IMR-90 (cell line): ENCODE measurements around the gene ZNF407. TPM values are rescaled to one million over a fixed set of nuclear protein-coding genes. Genes with fewer than 3 reads are reported as not detected.
A peak's percentile ranks its signal among the peaks of the same experiment; 100 is the strongest.

ENCODE experiments used
- ATAC-seq: fragments of 200-7000 bp; cut with Tn5 transposase; 2 replicates; pipeline ENCODE4 v1.9.1; 2020; ENCODE audit warnings: low read depth, mild to moderate bottlenecking, moderate library complexity
- BruUV-seq: library from RNA; stranded (reverse); fragments of 400-500 nt; replicated peaks from 2 replicates; lab custom pipeline; 2021; lab: Mats Ljungman, UMichigan
- CTCF ChIA-PET: fragments of 300-600 bp; formaldehyde crosslinking; extraction: SDS; loops from one replicate; lab custom pipeline; 2021; ENCODE audit warnings: antibody characterized with exemption; lab: Yijun Ruan, JAX
- POLR2A ChIA-PET: fragments of 300-600 bp; sonication (Branson Sonifier 250); formaldehyde crosslinking; loops from one replicate; lab custom pipeline; 2022; ENCODE audit warnings: antibody characterized with exemption; ENCODE audit not compliant: unreplicated experiment; lab: Charles Lee
- DNase-seq: peaks from one replicate; pipeline ENCODE4 v3.0.0; 2013
- H2AFZ ChIP-seq: replicated peaks from 2 replicates; pipeline ENCODE3; 2013; ENCODE audit warnings: low read length, mild to moderate bottlenecking; ENCODE audit not compliant: poor library complexity
- H2AK5ac ChIP-seq: 2 replicates; pipeline ENCODE4 v1.6.1; 2013; ENCODE audit warnings: low read depth, low read length, inconsistent platforms
- H2AK9ac ChIP-seq: replicated peaks from 2 replicates; pipeline ENCODE3; 2013; ENCODE audit warnings: mild to moderate bottlenecking, low read depth, low read length, moderate library complexity; ENCODE audit not compliant: poor library complexity
- H2BK120ac ChIP-seq: 2 replicates; pipeline ENCODE4 v1.6.1; 2013; ENCODE audit warnings: low read depth, low read length, inconsistent platforms
- H2BK15ac ChIP-seq: 3 replicates; pipeline ENCODE4 v1.6.1; 2013; ENCODE audit warnings: low read depth, low read length, inconsistent platforms
- H2BK20ac ChIP-seq: 2 replicates; pipeline ENCODE4 v1.6.1; 2013; ENCODE audit warnings: low read depth, mild to moderate bottlenecking, inconsistent platforms, low read length, moderate library complexity
- H2BK5ac ChIP-seq: 2 replicates; pipeline ENCODE4 v1.6.1; 2013; ENCODE audit warnings: mild to moderate bottlenecking, low read depth, low read length, inconsistent platforms; ENCODE audit not compliant: poor library complexity, severe bottlenecking
- H3K14ac ChIP-seq: replicated peaks from 2 replicates; pipeline ENCODE4 v1.6.1; 2013; ENCODE audit warnings: low read depth, low read length, inconsistent platforms
- H3K18ac ChIP-seq: 2 replicates; pipeline ENCODE4 v1.6.1; 2013; ENCODE audit warnings: low read depth, low read length, control low read depth
- H3K23ac ChIP-seq: 2 replicates; pipeline ENCODE4 v1.6.1; 2013; ENCODE audit warnings: low read depth, low read length, inconsistent platforms
- H3K27ac ChIP-seq: 2 replicates; pipeline ENCODE4 v1.5.1; 2013; ENCODE audit warnings: mild to moderate bottlenecking, control low read depth, low read length; ENCODE audit not compliant: insufficient read depth
- H3K27me3 ChIP-seq: 2 replicates; pipeline ENCODE4 v1.6.1; 2013; ENCODE audit warnings: low read length; ENCODE audit not compliant: control insufficient read depth, insufficient read depth
- H3K36me3 ChIP-seq: 2 replicates; pipeline ENCODE4 v1.6.1; 2013; ENCODE audit warnings: low read length, mixed read lengths; ENCODE audit not compliant: control insufficient read depth, insufficient read depth
- H3K4ac ChIP-seq: 2 replicates; pipeline ENCODE4 v1.6.1; 2013; ENCODE audit warnings: low read depth, low read length, inconsistent platforms
- H3K4me1 ChIP-seq: 2 replicates; pipeline ENCODE4 v1.6.1; 2013; ENCODE audit warnings: low read length, mixed read lengths; ENCODE audit not compliant: control insufficient read depth, insufficient read depth
- H3K4me2 ChIP-seq: 2 replicates; pipeline ENCODE4 v1.6.1; 2013; ENCODE audit warnings: low read depth, mild to moderate bottlenecking, control low read depth, low read length, moderate library complexity
- H3K4me3 ChIP-seq: 2 replicates; pipeline ENCODE4 v1.5.1; 2013; ENCODE audit warnings: low read depth, mild to moderate bottlenecking, control low read depth, low read length, moderate library complexity; ENCODE audit not compliant: insufficient read depth
- H3K56ac ChIP-seq: 2 replicates; pipeline ENCODE4 v1.6.1; 2013; ENCODE audit warnings: low read length, inconsistent platforms; ENCODE audit not compliant: insufficient read depth; ENCODE audit errors: extremely low read depth
- H3K79me1 ChIP-seq, 2 experiments: 2 replicates each; pipeline ENCODE4 v1.6.1; 2013; ENCODE audit warnings: low read length in 2 of 2, inconsistent platforms in 1 of 2, low read depth in 1 of 2
- H3K9ac ChIP-seq: 2 replicates; pipeline ENCODE4 v1.6.1; 2013; ENCODE audit warnings: low read depth, low read length, control low read depth
- H3K9me1 ChIP-seq: 2 replicates; pipeline ENCODE4 v1.6.1; 2013; ENCODE audit warnings: low read length, inconsistent platforms; ENCODE audit not compliant: insufficient read depth
- H3K9me3 ChIP-seq: 2 replicates; pipeline ENCODE4 v1.6.1; 2013; ENCODE audit warnings: low read length; ENCODE audit not compliant: control insufficient read depth, insufficient read depth
- H4K20me1 ChIP-seq: 2 replicates; pipeline ENCODE4 v1.6.1; 2013; ENCODE audit warnings: low read length, inconsistent platforms; ENCODE audit not compliant: insufficient read depth
- H4K5ac ChIP-seq: 2 replicates; pipeline ENCODE4 v1.6.1; 2013; ENCODE audit warnings: mild to moderate bottlenecking, low read depth, low read length, control low read depth
- H4K8ac ChIP-seq, 2 experiments: 2 replicates each; pipeline ENCODE4 v1.6.1; 2013; ENCODE audit warnings: low read depth in 2 of 2, low read length in 2 of 2, control low read depth in 1 of 2, inconsistent platforms in 1 of 2
- H4K91ac ChIP-seq: 2 replicates; pipeline ENCODE4 v1.6.1; 2013; ENCODE audit warnings: low read depth, low read length, inconsistent platforms; ENCODE audit not compliant: insufficient read depth
- BHLHE40 ChIP-seq: fragments of 150-350 bp; IDR thresholded peaks from 2 replicates; pipeline ENCODE4 v1.6.1; 2016; ENCODE audit warnings: mild to moderate bottlenecking, low read depth, low read length
- CEBPB ChIP-seq: IDR thresholded peaks from 2 replicates; pipeline ENCODE4 v1.6.1; 2012; ENCODE audit warnings: low read depth, low read length, improper control_type of control experiment
- CHD1 ChIP-seq: IDR thresholded peaks from 2 replicates; pipeline ENCODE4 v1.6.1; 2012; ENCODE audit warnings: low read depth, low read length, improper control_type of control experiment
- CTCF ChIP-seq: conservative IDR thresholded peaks from 2 replicates; pipeline ENCODE4 v1.5.1; 2012; ENCODE audit warnings: mild to moderate bottlenecking, low read depth, low read length, improper control_type of control experiment
- ELK1 ChIP-seq: fragments of 150-350 bp; IDR thresholded peaks from 2 replicates; pipeline ENCODE4 v1.6.1; 2016; ENCODE audit warnings: low read depth, mild to moderate bottlenecking, low read length, moderate library complexity, borderline replicate concordance
- FOS ChIP-seq: fragments of 150-350 bp; IDR thresholded peaks from 2 replicates; pipeline ENCODE4 v1.6.1; 2016; ENCODE audit warnings: low read depth, low read length
- MAFK ChIP-seq: IDR thresholded peaks from 2 replicates; pipeline ENCODE4 v1.6.1; 2012; ENCODE audit warnings: low read depth, low read length, improper control_type of control experiment
- MAZ ChIP-seq: IDR thresholded peaks from 2 replicates; pipeline ENCODE4 v1.6.1; 2012; ENCODE audit warnings: low read depth, mild to moderate bottlenecking, low read length, improper control_type of control experiment, moderate library complexity, borderline replicate concordance
- MXI1 ChIP-seq: IDR thresholded peaks from 2 replicates; pipeline ENCODE4 v1.6.1; 2012; ENCODE audit warnings: low read depth, mild to moderate bottlenecking, low read length, moderate library complexity, borderline replicate concordance
- NFE2L2 ChIP-seq: fragments of 150-350 bp; IDR thresholded peaks from 2 replicates; pipeline ENCODE4 v1.6.1; 2016; ENCODE audit warnings: low read depth, mild to moderate bottlenecking, low read length
- POLR2A ChIP-seq: IDR thresholded peaks from 2 replicates; pipeline ENCODE4 v1.6.1; 2012; ENCODE audit warnings: mild to moderate bottlenecking, low read depth, low read length
- RAD21 ChIP-seq: IDR thresholded peaks from 2 replicates; pipeline ENCODE4 v1.6.1; 2012; ENCODE audit warnings: low read length, improper control_type of control experiment
- RCOR1 ChIP-seq: IDR thresholded peaks from 2 replicates; pipeline ENCODE4 v1.6.1; 2012; ENCODE audit warnings: mild to moderate bottlenecking, low read length, improper control_type of control experiment; ENCODE audit not compliant: insufficient replicate concordance
- RFX5 ChIP-seq: IDR thresholded peaks from 2 replicates; pipeline ENCODE4 v1.8.0; 2012; ENCODE audit warnings: low read depth, mild to moderate bottlenecking, low read length, moderate library complexity
- SMC3 ChIP-seq: fragments of 150-350 bp; IDR thresholded peaks from 2 replicates; pipeline ENCODE4 v1.6.1; 2016; ENCODE audit warnings: low read depth, mild to moderate bottlenecking, antibody characterized with exemption, low read length, moderate library complexity
- USF2 ChIP-seq: fragments of 150-350 bp; IDR thresholded peaks from 2 replicates; pipeline ENCODE4 v1.6.1; 2017; ENCODE audit warnings: mild to moderate bottlenecking, antibody characterized with exemption, low read length, low read depth
- WGBS, 2 experiments: methylation state at CpG; one replicate each; pipeline versions ENCODE4 v1.1.5 to v1.1.7; 2013; ENCODE audit warnings: missing lambda C conversion rate in 2 of 2; ENCODE audit not compliant: insufficient read length in 1 of 2; ENCODE audit errors: extremely low coverage in 2 of 2; 5-methylcytosine and 5-hydroxymethylcytosine counted together
- dilution Hi-C: fragments of 300-500 bp; cut with HindIII; formaldehyde crosslinking; loops from one replicate; pipeline ENCODE4 v1.14.3; 2018; ENCODE audit warnings: low sequenced_read_pairs; ENCODE audit not compliant: unreplicated experiment
- in situ Hi-C: fragments of 300-500 bp; cut with MboI; formaldehyde crosslinking; loops from 3 replicates; pipeline ENCODE4 v1.14.3; 2019; ENCODE audit warnings: low sequenced_read_pairs, inconsistent platforms, mixed read lengths
- intact Hi-C: fragments of 100-400 bp; cut with micrococcal nuclease; formaldehyde crosslinking; loops from 2 replicates; pipeline ENCODE4 v1.10.0; 2022
- polyA plus RNA-seq, 3 experiments: library from polyadenylated mRNA; depleted of rRNA; stranded (reverse); fragments of >200 nt; gene quantifications; 2 replicates each; pipeline ENCODE4 v1.2.3, GENCODE V29; 2012; ENCODE audit warnings: low replicate concordance in 1 of 3
- total RNA-seq: library from RNA; depleted of rRNA; stranded (reverse); fragments of >200 nt; gene quantifications from 2 replicates; pipeline ENCODE4 v1.2.3, GENCODE V29; 2012

ZNF407 gene
- total and polyA plus RNA-seq, 2 of the 4 experiments (the other 2 are of a cell fraction): 3.1 to 20.1 TPM

GRCh38 chr18:74916773-74917393, 319.2 kb downstream of the ZNF407 start:
- 0 out of 4 replicates have a peak, but pooled peaks cover 0 to 3% of the 10 kb centered on the region in 2 experiments for H3K79me1 ChIP-seq
- peaks cover 6% of the 10 kb centered on the region for H3K9me1 ChIP-seq
- dilution Hi-C loops (no loop called here), in situ Hi-C loops (no loop called here), intact Hi-C loops (no loop called here)
- H3K9me3 ChIP-seq: no peaks in the 10 kb centered on the region
- H2BK120ac ChIP-seq: no peak overlapping the region
- BruUV-seq: no TSS peak
- H3K23ac ChIP-seq: no peak overlapping the region
- no peaks in the 10 kb centered on the region for H3K27me3 ChIP-seq
- DNase-seq (no peak), ATAC-seq (no peak)
- H3K14ac ChIP-seq: 0 out of 2 replicates have a peak overlapping the region, but pooled peaks have one; percentile 50
- H2BK20ac ChIP-seq: no peak overlapping the region
- H3K9ac ChIP-seq: no peak overlapping the region
- CTCF ChIA-PET: no interaction called here
- no peaks in the 10 kb centered on the region for H3K36me3 ChIP-seq
- POLR2A ChIA-PET: no interaction called here
- H2AK5ac ChIP-seq: no peak overlapping the region
- H3K27ac ChIP-seq: no peak overlapping the region
- peaks cover 2% of the 10 kb centered on the region for H3K4me1 ChIP-seq
- no peak overlapping the region for H4K5ac ChIP-seq
- TF ChIP-seq CEBPB (no peak), MAZ (no peak), RFX5 (no peak), NFE2L2 (no peak), SMC3 (no peak), MAFK (no peak), CTCF (no peak), CHD1 (no peak), FOS (no peak), RAD21 (no peak), ELK1 (no peak), BHLHE40 (no peak), RCOR1 (no peak), POLR2A (no peak), MXI1 (no peak), USF2 (no peak)
- H3K18ac ChIP-seq: no peak overlapping the region
- no peak overlapping the region for H3K4ac ChIP-seq
- no peak overlapping the region for H4K8ac ChIP-seq
- no peak overlapping the region for H4K91ac ChIP-seq
- H2AFZ ChIP-seq: no peak overlapping the region
- H3K4me3 ChIP-seq: no peak overlapping the region
- H2AK9ac ChIP-seq: no peak overlapping the region
- H2BK15ac ChIP-seq: no peak overlapping the region
- no peak overlapping the region for H3K4me2 ChIP-seq
- WGBS, 2 experiments: 86% methylated on average over 1 of the region's 5 CpGs; no CpG with 5 or more reads in 1 of the 2 experiments
- H3K56ac ChIP-seq: no peak overlapping the region
- no peaks in the 10 kb centered on the region for H4K20me1 ChIP-seq
- no peak overlapping the region for H2BK5ac ChIP-seq
